ENCODE measurements around the gene LONP2.

DNA sequence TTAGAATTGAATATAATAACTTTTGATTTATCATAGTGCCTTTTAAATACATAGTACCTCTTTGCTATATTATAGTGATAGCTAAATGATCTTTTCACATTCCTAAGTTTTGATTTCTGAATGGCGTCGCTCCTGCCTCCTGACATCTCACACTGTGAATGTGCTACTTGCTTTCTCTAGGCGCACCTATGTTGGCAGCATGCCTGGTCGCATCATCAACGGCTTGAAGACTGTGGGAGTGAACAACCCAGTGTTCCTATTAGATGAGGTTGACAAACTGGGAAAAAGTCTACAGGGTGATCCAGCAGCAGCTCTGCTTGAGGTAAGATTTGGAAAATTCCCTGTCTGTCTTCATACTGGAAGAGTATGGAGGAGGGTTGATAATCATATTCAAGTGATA lies 33.1 kb downstream of the LONP2 start:
- TF ChIP-seq, protein P1, sequence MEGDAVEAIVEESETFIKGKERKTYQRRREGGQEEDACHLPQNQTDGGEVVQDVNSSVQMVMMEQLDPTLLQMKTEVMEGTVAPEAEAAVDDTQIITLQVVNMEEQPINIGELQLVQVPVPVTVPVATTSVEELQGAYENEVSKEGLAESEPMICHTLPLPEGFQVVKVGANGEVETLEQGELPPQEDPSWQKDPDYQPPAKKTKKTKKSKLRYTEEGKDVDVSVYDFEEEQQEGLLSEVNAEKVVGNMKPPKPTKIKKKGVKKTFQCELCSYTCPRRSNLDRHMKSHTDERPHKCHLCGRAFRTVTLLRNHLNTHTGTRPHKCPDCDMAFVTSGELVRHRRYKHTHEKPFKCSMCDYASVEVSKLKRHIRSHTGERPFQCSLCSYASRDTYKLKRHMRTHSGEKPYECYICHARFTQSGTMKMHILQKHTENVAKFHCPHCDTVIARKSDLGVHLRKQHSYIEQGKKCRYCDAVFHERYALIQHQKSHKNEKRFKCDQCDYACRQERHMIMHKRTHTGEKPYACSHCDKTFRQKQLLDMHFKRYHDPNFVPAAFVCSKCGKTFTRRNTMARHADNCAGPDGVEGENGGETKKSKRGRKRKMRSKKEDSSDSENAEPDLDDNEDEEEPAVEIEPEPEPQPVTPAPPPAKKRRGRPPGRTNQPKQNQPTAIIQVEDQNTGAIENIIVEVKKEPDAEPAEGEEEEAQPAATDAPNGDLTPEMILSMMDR (IDR thresholded peaks at IDR 0.05): no peak
- TF ChIP-seq POLR2A (IDR thresholded peaks at IDR 0.05): no peak
